ENCODE results near the gene ATG4C. TPM values are rescaled to one million over a fixed set of nuclear protein-coding genes. Genes with fewer than 3 reads are reported as not detected.

ATG4C gene
- total RNA-seq, 4 donors from 2014 or later, result 2.3 to 4.8 (median 4.4) TPM

GRCh38 chr1:62897788-62898187 is 113.9 kb downstream of the ATG4C start:
- intact Hi-C loops (cut with DNase I; ENCODE audit: low total_unique reads), result no loop called here
- no peak for TF ChIP-seq POLR2A (IDR thresholded peaks at IDR 0.05)
- TF ChIP-seq CTCF (IDR thresholded peaks at IDR 0.05), result no peak
- no peak for DNase-seq (ENCODE audit: low spot score in 2 of 2)
- H3K4me3 ChIP-seq (ENCODE audit: low read depth, poor library complexity, severe bottlenecking), result no peak overlapping the region

GRCh38 chr1:62900566-62900965 is 116.6 kb downstream of the ATG4C start:
- TF ChIP-seq POLR2A (IDR thresholded peaks at IDR 0.05), result no peak
- TF ChIP-seq CTCF (IDR thresholded peaks at IDR 0.05), result no peak
- H3K4me3 ChIP-seq (ENCODE audit: low read depth, poor library complexity, severe bottlenecking), result no peak overlapping the region
- DNase-seq (ENCODE audit: low spot score in 2 of 2), result no peak
- intact Hi-C loops (cut with DNase I; ENCODE audit: low total_unique reads), result no loop called here
- WGBS, 2 donors, result 71 to 85% methylated on average over 1 of the region's 1 CpG

GRCh38 chr1:62901650-62902049 is 117.7 kb downstream of the ATG4C start:
- TF ChIP-seq POLR2A (IDR thresholded peaks at IDR 0.05), result no peak
- TF ChIP-seq CTCF (IDR thresholded peaks at IDR 0.05), result no peak
- DNase-seq (ENCODE audit: low spot score in 2 of 2), result no peak
- no peak overlapping the region for H3K4me3 ChIP-seq (ENCODE audit: low read depth, poor library complexity, severe bottlenecking)
- 81 to 90% methylated on average over 1 of the region's 1 CpG for WGBS, 2 donors
- intact Hi-C loops (cut with DNase I; ENCODE audit: low total_unique reads), result no loop called here

GRCh38 chr1:62903522-62903921 is 119.6 kb downstream of the ATG4C start:
- TF ChIP-seq CTCF (IDR thresholded peaks at IDR 0.05) (no peak), POLR2A (IDR thresholded peaks at IDR 0.05) (no peak)
- WGBS, 2 donors, result 82 to 92% methylated on average over 12 of the region's 12 CpGs
- intact Hi-C loops (cut with DNase I; ENCODE audit: low total_unique reads), result no loop called here
- no peak overlapping the region for H3K4me3 ChIP-seq (ENCODE audit: low read depth, poor library complexity, severe bottlenecking)
- DNase-seq (ENCODE audit: low spot score in 2 of 2), result no peak

- DNase-seq (ENCODE audit: low spot score in 2 of 2), result no peak
- 81 to 84% methylated on average over 8 of the region's 8 CpGs for WGBS, 2 donors
- no peak overlapping the region for H3K4me3 ChIP-seq (ENCODE audit: low read depth, poor library complexity, severe bottlenecking)
- TF ChIP-seq CTCF (IDR thresholded peaks at IDR 0.05) (no peak), POLR2A (IDR thresholded peaks at IDR 0.05) (no peak)
- intact Hi-C loops (cut with DNase I; ENCODE audit: low total_unique reads), result no loop called here
Measured at GRCh38 chr1:62903982-62904855, 120.3 kb downstream of the ATG4C start.

- TF ChIP-seq CTCF (IDR thresholded peaks at IDR 0.05), result no peak
- TF ChIP-seq POLR2A (IDR thresholded peaks at IDR 0.05), result no peak
- 67 to 76% methylated on average over 5 of the region's 5 CpGs for WGBS, 2 donors
Measured at GRCh38 chr1:62904856-62905225, 120.9 kb downstream of the ATG4C start.

More at GRCh38 chr1:62904856-62905225, 120.9 kb downstream of the ATG4C start:
- H3K4me3 ChIP-seq (ENCODE audit: low read depth, poor library complexity, severe bottlenecking), result no peak overlapping the region
- DNase-seq (ENCODE audit: low spot score in 2 of 2), result no peak
- intact Hi-C loops (cut with DNase I; ENCODE audit: low total_unique reads), result no loop called here
